NB4 (cell line): ENCODE results near the gene SGTA.

ENCODE experiments used
- CTCF ChIP-seq: IDR thresholded peaks from one replicate; pipeline ENCODE4 v1.5.1; 2012; ENCODE audit warnings: low read depth, low read length
- MAX ChIP-seq: IDR thresholded peaks from 2 replicates; pipeline ENCODE4 v1.6.1; 2011; ENCODE audit warnings: low read depth, low read length
- MYC ChIP-seq: IDR thresholded peaks from 2 replicates; pipeline ENCODE4 v1.6.1; 2011; ENCODE audit warnings: low read depth, low read length

- TF ChIP-seq CTCF (no peak), MAX (no peak), MYC (no peak)
These were observed 690 bp upstream of the SGTA start for GRCh38 chr19:2783781-2784145.
